IPS-20b (cell line): ENCODE data around the gene LILRA6.
"Not testable (repeated sequence)": the region's sequence is repeated elsewhere in the genome, so short reads cannot be mapped to it uniquely, and the experiment has no call there.

Experiments used
- H3K27ac ChIP-seq: one replicate; pipeline ENCODE4 v1.5.1; 2013; ENCODE audit warnings: low read length
- H3K27me3 ChIP-seq: 2 replicates; pipeline ENCODE4 v1.6.1; 2013; ENCODE audit warnings: mild to moderate bottlenecking, low read length, inconsistent platforms; ENCODE audit not compliant: insufficient read depth
- H3K36me3 ChIP-seq: 2 replicates; pipeline ENCODE4 v1.6.1; 2013; ENCODE audit warnings: low read depth, mild to moderate bottlenecking, inconsistent platforms, low read length, moderate library complexity; ENCODE audit not compliant: insufficient read depth
- H3K4me1 ChIP-seq: 2 replicates; pipeline ENCODE4 v1.6.1; 2013; ENCODE audit warnings: mild to moderate bottlenecking, control low read depth, inconsistent platforms, low read length, moderate library complexity; ENCODE audit not compliant: insufficient read depth
- H3K4me3 ChIP-seq: 2 replicates; pipeline ENCODE4 v1.5.1; 2013; ENCODE audit warnings: mild to moderate bottlenecking, low read length, inconsistent platforms
- H3K9ac ChIP-seq: 2 replicates; pipeline ENCODE4 v1.6.1; 2013; ENCODE audit warnings: low read depth, mild to moderate bottlenecking, inconsistent platforms, low read length, moderate library complexity
- H3K9me3 ChIP-seq: 2 replicates; pipeline ENCODE4 v1.6.1; 2013; ENCODE audit warnings: mild to moderate bottlenecking, low read depth, low read length, inconsistent platforms; ENCODE audit not compliant: insufficient read depth

LILRA6 gene

DNA sequence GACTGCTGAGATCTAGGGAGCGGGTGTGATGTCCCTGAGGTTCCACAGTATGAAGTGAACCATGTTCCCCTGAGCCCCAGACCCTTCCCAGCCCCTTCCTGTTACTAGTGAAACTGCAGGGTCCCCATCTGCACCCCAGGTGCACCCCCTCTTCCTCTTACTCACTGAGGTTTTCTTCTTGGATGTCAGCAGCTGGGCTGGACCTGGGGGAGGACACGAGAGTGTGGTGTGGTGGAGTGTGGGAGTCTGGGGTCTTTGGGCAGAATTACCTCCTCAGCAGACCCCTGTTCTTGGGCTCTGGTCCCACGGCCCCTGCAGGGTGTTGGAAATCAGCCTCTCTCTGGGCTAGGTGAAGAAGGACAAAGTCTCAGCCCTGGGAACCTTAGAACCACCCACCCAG lies 3.3 kb upstream of the LILRA6 start:
- Histone ChIP-seq H3K27me3 (no peaks in the 10 kb centered on the region), H3K27ac (no peak overlapping the region), H3K4me1 (no peaks in the 10 kb centered on the region), H3K9ac (no peak overlapping the region), H3K4me3 (no peak overlapping the region), H3K9me3 (no peaks in the 10 kb centered on the region), H3K36me3 (no peaks in the 10 kb centered on the region)

GRCh38 chr19:54243809-54244208 lies 1.2 kb upstream of the LILRA6 start:
- H3K27me3 ChIP-seq, H3K4me1 ChIP-seq, H3K4me3 ChIP-seq, H3K9ac ChIP-seq, H3K36me3 ChIP-seq, H3K9me3 ChIP-seq, H3K27ac ChIP-seq: not testable (repeated sequence)

DNA sequence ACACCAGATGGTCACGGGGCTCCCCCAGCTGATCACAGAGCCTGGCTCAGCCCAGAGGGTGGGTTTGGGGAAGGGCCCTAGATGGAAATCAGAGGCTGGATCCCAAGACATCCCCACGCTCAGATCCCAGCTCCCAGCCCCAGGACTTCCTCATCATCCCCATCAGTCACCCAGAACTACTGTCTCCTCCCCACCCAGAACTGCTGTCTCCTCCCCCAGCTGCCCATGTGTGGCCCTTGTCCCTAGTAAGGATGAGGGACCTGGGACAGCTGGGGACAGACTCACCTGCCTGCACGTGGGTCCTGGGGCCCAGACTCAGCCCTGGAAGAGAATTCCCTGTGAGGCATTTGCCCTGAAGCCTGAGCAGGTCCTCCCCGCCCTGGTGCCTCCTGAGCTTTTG lies 356 bp downstream of the LILRA6 start:
- H3K9me3 ChIP-seq, H3K4me1 ChIP-seq, H3K9ac ChIP-seq, H3K27me3 ChIP-seq, H3K36me3 ChIP-seq, H3K27ac ChIP-seq, H3K4me3 ChIP-seq: not testable (repeated sequence)

DNA sequence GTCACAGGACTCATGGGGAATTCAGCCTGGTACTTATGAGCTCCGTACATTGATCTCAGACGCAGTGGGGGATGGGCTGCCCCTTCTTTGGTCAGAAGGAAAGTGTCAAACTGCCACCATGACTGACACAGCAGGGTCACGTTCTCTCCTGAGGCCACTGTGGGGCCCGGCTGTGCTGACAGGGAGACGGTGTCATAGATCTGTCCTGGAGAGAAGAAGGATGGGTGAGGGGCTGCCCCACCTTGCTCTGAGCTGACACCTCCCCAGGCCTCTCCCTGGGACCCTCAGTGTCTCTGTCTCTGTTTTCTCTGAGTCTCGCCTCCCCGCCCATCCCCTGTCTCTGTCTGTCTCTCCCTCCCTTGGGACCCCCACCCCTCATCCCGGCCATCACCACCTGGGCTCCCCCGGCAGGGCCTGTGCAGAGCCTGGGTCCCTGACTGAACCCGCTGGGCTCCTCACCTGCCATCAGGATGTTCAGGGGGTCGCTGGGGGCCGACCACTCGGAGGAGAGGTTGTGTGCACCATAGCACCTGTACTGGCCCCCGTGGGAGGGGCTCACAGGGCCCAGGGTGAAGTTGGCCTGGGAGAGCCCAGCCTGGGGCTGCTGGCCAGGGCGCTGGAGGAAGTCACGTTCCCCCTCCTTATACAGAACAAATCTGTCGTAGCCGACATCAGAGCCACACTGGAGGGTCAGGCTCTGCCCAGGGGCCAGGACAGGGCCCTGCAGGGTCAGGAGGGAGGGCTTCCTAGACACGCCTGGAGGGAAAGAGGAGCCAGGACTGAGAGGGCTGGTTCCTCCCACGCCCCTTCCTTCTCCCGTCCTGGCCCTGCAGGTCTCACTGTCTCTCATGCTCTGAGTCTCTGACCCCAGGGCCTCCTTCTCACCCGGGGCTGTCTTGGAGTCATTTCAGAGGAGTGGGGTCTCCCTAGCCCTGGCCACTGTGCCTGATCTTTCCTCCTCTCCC lies 1.9 kb downstream of the LILRA6 start:
- H3K9me3 ChIP-seq, H3K27me3 ChIP-seq, H3K4me1 ChIP-seq, H3K27ac ChIP-seq, H3K36me3 ChIP-seq, H3K9ac ChIP-seq, H3K4me3 ChIP-seq: not testable (repeated sequence)

GRCh38 chr19:54239491-54240371 lies 2.9 kb downstream of the LILRA6 start:
- H3K9ac ChIP-seq, H3K9me3 ChIP-seq, H3K27ac ChIP-seq, H3K36me3 ChIP-seq, H3K4me3 ChIP-seq, H3K27me3 ChIP-seq, H3K4me1 ChIP-seq: not testable (repeated sequence)

GRCh38 chr19:54233941-54234340 lies 8.6 kb downstream of the LILRA6 start:
- peaks cover 41% of the 10 kb centered on the region for H3K27me3 ChIP-seq
- H3K36me3 ChIP-seq, result no peaks in the 10 kb centered on the region
- peaks cover 7% of the 10 kb centered on the region for H3K9me3 ChIP-seq
- H3K4me3 ChIP-seq, result no peak overlapping the region
- no peak overlapping the region for H3K9ac ChIP-seq
- no peak overlapping the region for H3K27ac ChIP-seq
- no peaks in the 10 kb centered on the region for H3K4me1 ChIP-seq

GRCh38 chr19:54231077-54231931 lies 11.3 kb downstream of the LILRA6 start:
- Histone ChIP-seq H3K4me3 (no peak overlapping the region), H3K27me3 (peaks cover 41% of the 10 kb centered on the region), H3K4me1 (no peaks in the 10 kb centered on the region), H3K9me3 (peaks cover 7% of the 10 kb centered on the region), H3K9ac (no peak overlapping the region), H3K36me3 (no peaks in the 10 kb centered on the region), H3K27ac (no peak overlapping the region)

DNA sequence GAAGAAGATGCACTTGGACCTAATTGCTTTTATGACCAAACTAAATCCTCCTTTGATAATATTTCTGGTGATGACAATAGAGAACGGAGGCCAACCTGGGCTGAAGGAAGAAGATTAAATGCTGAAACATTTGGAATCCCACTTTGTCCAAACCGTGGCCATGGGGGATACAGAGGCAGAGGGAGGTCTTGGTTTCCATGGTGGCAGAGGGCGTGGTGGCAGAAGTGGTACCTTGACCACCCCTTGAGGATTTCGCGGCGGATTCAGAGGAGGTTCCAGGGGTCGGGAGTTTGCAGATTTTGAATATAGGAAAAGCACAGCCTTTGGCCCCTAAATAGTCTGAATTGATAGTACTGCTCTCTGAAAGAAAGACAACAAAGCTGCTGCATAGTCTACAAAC lies 12.6 kb downstream of the LILRA6 start:
- peaks cover 44% of the 10 kb centered on the region for H3K27me3 ChIP-seq
- no peaks in the 10 kb centered on the region for H3K4me1 ChIP-seq
- H3K9me3 ChIP-seq, result peaks cover 7% of the 10 kb centered on the region
- no peaks in the 10 kb centered on the region for H3K36me3 ChIP-seq
- H3K27ac ChIP-seq, result no peak overlapping the region
- H3K9ac ChIP-seq, result no peak overlapping the region
- no peak overlapping the region for H3K4me3 ChIP-seq

GRCh38 chr19:54229146-54229545 lies 13.4 kb downstream of the LILRA6 start:
- peaks cover 40% of the 10 kb centered on the region for H3K27me3 ChIP-seq
- no peak overlapping the region for H3K27ac ChIP-seq
- H3K4me1 ChIP-seq, result no peaks in the 10 kb centered on the region
- H3K9ac ChIP-seq, result no peak overlapping the region
- H3K36me3 ChIP-seq, result no peaks in the 10 kb centered on the region
- no peak overlapping the region for H3K4me3 ChIP-seq
- peaks cover 5% of the 10 kb centered on the region; the same call in 1 of the 2 replicates for H3K9me3 ChIP-seq

GRCh38 chr19:54224619-54225018 lies 18.0 kb downstream of the LILRA6 start:
- not testable (repeated sequence) for H3K9me3 ChIP-seq, H3K4me1 ChIP-seq, H3K4me3 ChIP-seq, H3K27me3 ChIP-seq, H3K36me3 ChIP-seq, H3K27ac ChIP-seq, H3K9ac ChIP-seq

GRCh38 chr19:54223937-54224281 lies 18.7 kb downstream of the LILRA6 start:
- not testable (repeated sequence) for H3K9me3 ChIP-seq, H3K9ac ChIP-seq, H3K27ac ChIP-seq, H3K36me3 ChIP-seq, H3K4me3 ChIP-seq, H3K4me1 ChIP-seq, H3K27me3 ChIP-seq
